Activated naive CD4-positive, alpha-beta T cell treated with anti-CD3 and anti-CD28 coated beads, Interleukin-2, amount 10 ng/mL, durations not matched to agents 7 days and 5 days (primary cell): Measurements from ENCODE around the gene FGF4.
"Not testable (repeated sequence)": the region's sequence is repeated elsewhere in the genome, so short reads cannot be mapped to it uniquely, and the experiment has no call there.

Source experiments
- CTCF ChIA-PET: fragments of 350-600 bp; sonication (Branson Sonifier 250); formaldehyde crosslinking; loops from one replicate; lab custom pipeline; 2021; ENCODE audit warnings: antibody characterized with exemption; lab: Charles Lee
- DNase-seq: peaks from one replicate; pipeline ENCODE4 v3.0.0-alpha.2; 2020
- H3K27ac Mint-ChIP-seq: one replicate; pipeline ENCODE4 v1.8.0; 2021; ENCODE audit warnings: mild to moderate bottlenecking, moderate library complexity, mixed read lengths
- H3K27me3 Mint-ChIP-seq: one replicate; pipeline ENCODE4 v1.8.0; 2021; ENCODE audit warnings: mild to moderate bottlenecking, mixed read lengths
- H3K36me3 Mint-ChIP-seq: one replicate; pipeline ENCODE4 v1.8.0; 2021; ENCODE audit warnings: mixed read lengths
- H3K4me1 Mint-ChIP-seq: one replicate; pipeline ENCODE4 v1.8.0; 2021; ENCODE audit warnings: mixed read lengths
- H3K4me3 Mint-ChIP-seq: one replicate; pipeline ENCODE4 v1.8.0; 2021; ENCODE audit warnings: mild to moderate bottlenecking, moderate library complexity, mixed read lengths
- H3K9me3 Mint-ChIP-seq: one replicate; pipeline ENCODE4 v1.8.0; 2021; ENCODE audit warnings: mixed read lengths

FGF4 gene

DNA sequence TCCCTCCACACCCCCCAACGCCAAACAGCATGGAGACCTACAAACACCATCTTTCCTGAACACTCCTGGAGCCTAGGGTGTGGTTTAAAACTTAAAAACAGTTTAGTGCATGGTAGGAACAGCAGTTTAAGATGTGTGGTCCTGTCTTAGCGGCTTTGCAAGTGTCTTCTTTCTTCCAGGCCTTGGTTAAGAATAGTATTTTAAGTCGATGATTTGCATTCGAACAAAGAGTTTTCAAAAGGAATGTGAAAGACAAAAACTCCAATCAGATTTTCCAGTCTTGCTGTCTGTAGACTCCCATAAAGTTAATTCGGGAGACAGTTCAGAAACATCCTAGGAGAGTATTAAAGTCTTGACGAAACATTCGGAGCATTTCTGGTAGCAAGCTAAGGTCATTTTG is 3.7 kb downstream of the FGF4 start:
- H3K36me3 Mint-ChIP-seq, result no peaks in the 10 kb centered on the region
- H3K27ac Mint-ChIP-seq, result no peak overlapping the region
- H3K9me3 Mint-ChIP-seq, result no peaks in the 10 kb centered on the region
- no peak for DNase-seq
- no peaks in the 10 kb centered on the region for H3K4me1 Mint-ChIP-seq
- peaks cover 64% of the 10 kb centered on the region for H3K27me3 Mint-ChIP-seq
- CTCF ChIA-PET, result interaction anchor here (1.0 kb wide), 1 partner anchor 12 kb away, joined by 4 read pairs; no protein-coding TSS in a partner anchor
- no peak overlapping the region for H3K4me3 Mint-ChIP-seq

DNA sequence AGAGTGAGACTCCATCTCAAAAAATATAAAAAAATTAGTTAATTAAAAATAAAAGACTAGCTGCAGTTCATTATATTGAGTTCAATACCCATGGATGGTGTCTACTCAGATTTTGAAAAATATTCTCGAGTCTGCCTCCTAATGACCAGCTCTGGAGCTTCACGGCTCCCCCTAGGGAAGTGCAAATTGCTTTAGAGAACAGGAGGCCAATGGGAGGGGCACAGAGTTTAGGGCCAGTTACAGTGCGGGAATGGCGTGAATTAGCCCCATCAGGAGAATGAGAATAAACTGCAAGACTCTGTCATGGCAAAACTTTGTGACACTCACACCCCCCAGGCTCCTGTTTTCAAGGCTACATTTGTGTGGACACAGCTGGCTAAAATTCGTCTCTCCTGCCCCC is 4.6 kb downstream of the FGF4 start:
- CTCF ChIA-PET, result no interaction called here
- Mint-ChIP-seq H3K27ac (no peak overlapping the region), H3K4me1 (no peaks in the 10 kb centered on the region), H3K27me3 (peaks cover 54% of the 10 kb centered on the region), H3K36me3 (no peaks in the 10 kb centered on the region), H3K4me3 (no peak overlapping the region), H3K9me3 (no peaks in the 10 kb centered on the region)
- no peak for DNase-seq

- Mint-ChIP-seq H3K36me3 (no peaks in the 10 kb centered on the region), H3K4me3 (no peak overlapping the region), H3K9me3 (no peaks in the 10 kb centered on the region), H3K4me1 (no peaks in the 10 kb centered on the region), H3K27me3 (peaks cover 32% of the 10 kb centered on the region), H3K27ac (no peak overlapping the region)
- DNase-seq, result no peak
- CTCF ChIA-PET, result no interaction called here
Observed at GRCh38 chr11:69765498-69765995, 9.6 kb downstream of the FGF4 start.

DNA sequence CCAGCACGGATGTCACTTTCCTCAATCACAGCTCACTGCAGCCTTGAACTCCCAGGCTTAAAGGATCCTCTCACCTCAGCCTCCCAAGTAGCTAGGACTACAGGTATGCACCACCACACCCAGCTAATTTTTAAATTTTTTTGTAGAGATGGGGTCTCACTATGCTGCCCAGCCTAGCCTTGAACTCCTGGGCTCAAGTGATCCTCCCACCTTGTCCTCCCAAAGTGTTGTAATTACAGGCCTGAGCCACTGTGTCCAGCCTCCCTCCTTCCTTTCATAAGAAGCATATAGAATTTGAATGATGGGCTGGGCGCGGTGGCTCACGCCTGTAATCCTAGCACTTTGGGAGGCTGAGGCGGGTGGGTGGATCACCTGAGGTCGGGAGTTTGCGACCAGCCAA is 10.2 kb downstream of the FGF4 start:
- CTCF ChIA-PET, H3K4me1 Mint-ChIP-seq, H3K27ac Mint-ChIP-seq, H3K4me3 Mint-ChIP-seq, H3K9me3 Mint-ChIP-seq, H3K36me3 Mint-ChIP-seq, DNase-seq: not testable (repeated sequence)
- H3K27me3 Mint-ChIP-seq, result peaks cover 30% of the 10 kb centered on the region

DNA sequence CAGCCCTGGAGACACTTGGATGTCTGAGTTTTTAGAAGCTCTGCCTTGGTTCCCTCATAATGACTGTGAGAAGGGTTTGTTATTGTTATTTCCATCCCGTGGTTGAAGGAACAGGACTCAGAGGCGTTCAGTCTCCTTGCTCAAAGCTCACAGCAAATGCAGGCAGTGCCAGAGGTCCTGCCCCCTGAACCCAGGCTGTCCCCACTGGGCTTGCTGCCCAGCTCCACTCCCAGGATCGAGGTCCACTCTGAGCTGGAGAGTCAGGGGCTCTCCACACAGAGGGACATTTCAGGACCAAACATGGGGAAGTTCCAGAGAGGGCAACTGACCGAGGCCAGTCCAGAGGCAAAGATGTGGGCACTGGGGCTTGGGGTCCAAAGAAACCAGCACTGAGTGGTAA is 14.8 kb downstream of the FGF4 start:
- CTCF ChIA-PET, result interaction anchor here (0.6 kb wide), 1 partner anchor 155 kb away, joined by 3 read pairs; no protein-coding TSS in a partner anchor
- H3K9me3 Mint-ChIP-seq, result no peaks in the 10 kb centered on the region
- H3K27me3 Mint-ChIP-seq, result peaks cover 24% of the 10 kb centered on the region
- no peak for DNase-seq
- no peak overlapping the region for H3K4me3 Mint-ChIP-seq
- no peak overlapping the region for H3K27ac Mint-ChIP-seq
- H3K36me3 Mint-ChIP-seq, result no peaks in the 10 kb centered on the region
- no peaks in the 10 kb centered on the region for H3K4me1 Mint-ChIP-seq

DNA sequence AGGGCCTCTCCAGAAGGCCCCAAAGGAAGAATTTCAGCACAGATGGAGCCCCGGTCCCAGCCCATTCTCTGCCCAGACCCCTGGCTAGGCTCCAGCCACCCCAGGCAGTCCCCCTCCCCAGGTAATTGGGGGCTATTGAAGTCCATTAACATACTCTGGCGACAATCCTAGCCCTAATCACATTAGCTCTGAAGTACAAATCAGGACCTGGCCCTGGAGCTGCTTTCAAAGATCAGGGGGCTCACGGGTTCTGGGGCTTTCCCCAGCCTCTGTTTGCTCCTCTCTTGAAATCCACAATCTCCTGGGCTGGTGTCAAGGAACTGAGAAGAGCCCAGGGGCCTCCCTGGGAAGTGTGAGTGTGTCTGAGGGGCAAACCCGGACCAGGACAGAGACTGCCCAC is 22.3 kb downstream of the FGF4 start:
- Mint-ChIP-seq H3K27me3 (peaks cover 11% of the 10 kb centered on the region), H3K4me3 (no peak overlapping the region), H3K27ac (no peak overlapping the region), H3K9me3 (no peaks in the 10 kb centered on the region), H3K4me1 (no peaks in the 10 kb centered on the region), H3K36me3 (no peaks in the 10 kb centered on the region)
- DNase-seq, result no peak
- CTCF ChIA-PET, result no interaction called here

GRCh38 chr11:69750875-69751597 is 24.1 kb downstream of the FGF4 start:
- Mint-ChIP-seq H3K4me1 (no peaks in the 10 kb centered on the region), H3K27me3 (peaks cover 8% of the 10 kb centered on the region), H3K4me3 (no peak overlapping the region), H3K27ac (peak overlapping the region; percentile 62), H3K9me3 (no peaks in the 10 kb centered on the region), H3K36me3 (no peaks in the 10 kb centered on the region)
- no peak for DNase-seq
- CTCF ChIA-PET, result no interaction called here

DNA sequence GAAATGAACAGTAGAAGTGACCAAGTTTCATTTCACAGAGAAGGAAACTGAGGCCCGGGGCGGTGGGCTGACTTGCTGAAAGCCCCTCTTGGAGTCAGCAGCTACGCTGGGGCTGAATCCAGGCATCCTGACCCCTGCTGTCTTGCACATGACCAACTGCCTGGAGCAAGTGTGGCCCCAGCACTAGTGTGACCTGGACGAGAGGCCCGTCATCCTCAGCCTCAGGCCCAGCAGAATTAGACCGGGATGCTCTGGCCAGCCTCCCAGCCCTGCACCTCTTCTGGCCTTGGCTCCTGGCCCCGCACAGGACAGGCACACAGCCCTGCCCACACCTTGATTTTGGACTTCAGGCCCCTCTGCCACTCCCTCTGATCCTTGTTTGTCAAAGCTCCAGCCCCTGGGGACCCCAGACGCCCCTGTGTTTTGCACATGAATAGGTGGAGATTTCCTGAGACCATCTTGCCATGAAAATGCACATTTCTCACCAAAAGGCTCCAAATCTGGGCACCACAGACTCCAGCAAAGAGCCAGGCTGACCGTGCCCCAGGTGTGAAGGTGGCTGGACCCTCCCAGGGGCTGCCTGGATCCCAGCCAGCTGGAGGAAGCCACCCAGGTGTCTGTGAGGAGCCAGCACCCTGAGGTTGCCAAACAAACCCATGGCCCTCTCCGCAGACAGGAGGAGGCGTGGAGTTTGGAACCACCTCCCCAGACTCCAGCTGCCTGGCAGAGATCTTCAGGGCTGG is 24.9 kb downstream of the FGF4 start:
- Mint-ChIP-seq H3K4me3 (no peak overlapping the region), H3K36me3 (no peaks in the 10 kb centered on the region), H3K27me3 (peaks cover 9% of the 10 kb centered on the region), H3K4me1 (no peaks in the 10 kb centered on the region), H3K9me3 (no peaks in the 10 kb centered on the region), H3K27ac (no peak overlapping the region)
- DNase-seq, result no peak
- CTCF ChIA-PET, result no interaction called here

- no peaks in the 10 kb centered on the region for H3K4me1 Mint-ChIP-seq
- CTCF ChIA-PET, result no interaction called here
- H3K9me3 Mint-ChIP-seq, result no peaks in the 10 kb centered on the region
- DNase-seq, result no peak
- no peak overlapping the region for H3K27ac Mint-ChIP-seq
- H3K36me3 Mint-ChIP-seq, result no peaks in the 10 kb centered on the region
- H3K4me3 Mint-ChIP-seq, result no peak overlapping the region
- H3K27me3 Mint-ChIP-seq, result peaks cover 9% of the 10 kb centered on the region
Observed at GRCh38 chr11:69748637-69749036, 26.5 kb downstream of the FGF4 start.

GRCh38 chr11:69746752-69747742 is 28.1 kb downstream of the FGF4 start:
- no peak for DNase-seq
- no peaks in the 10 kb centered on the region for H3K9me3 Mint-ChIP-seq
- H3K36me3 Mint-ChIP-seq, result no peaks in the 10 kb centered on the region
- no peak overlapping the region for H3K27ac Mint-ChIP-seq
- H3K27me3 Mint-ChIP-seq, result peaks cover 16% of the 10 kb centered on the region
- CTCF ChIA-PET, result no interaction called here
- no peaks in the 10 kb centered on the region for H3K4me1 Mint-ChIP-seq
- H3K4me3 Mint-ChIP-seq, result no peak overlapping the region

DNA sequence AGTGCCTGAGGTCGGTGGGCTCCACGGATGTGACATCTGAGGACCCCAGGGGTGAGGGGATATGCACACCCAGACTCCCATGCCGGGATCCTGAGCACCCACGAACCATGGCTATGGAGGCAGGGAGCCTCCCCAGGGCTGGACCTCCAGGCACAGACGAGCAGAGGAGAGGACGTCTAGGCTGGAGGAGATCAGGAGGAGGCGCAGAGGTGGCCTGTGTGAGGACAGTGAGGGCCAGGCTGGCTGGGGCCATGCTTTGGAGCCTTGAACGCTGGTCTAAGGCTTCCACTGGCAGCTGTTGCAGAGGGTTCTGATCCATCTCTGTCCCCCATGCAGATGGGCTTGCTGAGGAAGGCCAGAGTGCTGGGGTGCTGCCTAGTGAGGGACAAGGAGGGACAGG is 29.0 kb downstream of the FGF4 start:
- Mint-ChIP-seq H3K36me3 (no peaks in the 10 kb centered on the region), H3K9me3 (no peaks in the 10 kb centered on the region), H3K4me1 (no peaks in the 10 kb centered on the region), H3K27ac (no peak overlapping the region), H3K4me3 (no peak overlapping the region), H3K27me3 (peaks cover 16% of the 10 kb centered on the region)
- CTCF ChIA-PET, result no interaction called here
- no peak for DNase-seq

- H3K9me3 Mint-ChIP-seq, result no peaks in the 10 kb centered on the region
- DNase-seq, result no peak
- H3K4me3 Mint-ChIP-seq, result no peak overlapping the region
- peaks cover 13% of the 10 kb centered on the region for H3K27me3 Mint-ChIP-seq
- no peaks in the 10 kb centered on the region for H3K4me1 Mint-ChIP-seq
- no peak overlapping the region for H3K27ac Mint-ChIP-seq
- H3K36me3 Mint-ChIP-seq, result no peaks in the 10 kb centered on the region
- CTCF ChIA-PET, result no interaction called here
Observed at GRCh38 chr11:69745201-69745600, 29.9 kb downstream of the FGF4 start.

DNA sequence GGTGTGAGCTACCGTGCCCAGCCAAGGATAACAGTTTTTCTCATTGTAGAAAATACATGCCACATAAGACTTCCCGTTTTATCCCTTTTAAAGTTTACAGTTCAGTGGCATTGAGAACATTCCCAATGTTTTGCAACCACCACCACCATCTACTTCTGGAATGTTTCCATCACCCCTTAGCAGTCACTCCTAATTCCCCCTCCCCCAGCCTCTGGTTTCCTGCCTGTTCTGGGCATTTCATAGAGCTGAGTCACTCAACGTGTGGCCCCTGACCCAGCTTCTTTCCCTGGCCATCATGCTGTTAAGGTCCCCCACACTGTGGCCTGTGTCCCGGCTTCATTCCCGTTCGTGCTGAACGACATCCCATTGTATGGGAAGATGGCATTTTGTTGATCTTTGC is 30.7 kb downstream of the FGF4 start:
- H3K27me3 Mint-ChIP-seq, result peaks cover 13% of the 10 kb centered on the region

DNA sequence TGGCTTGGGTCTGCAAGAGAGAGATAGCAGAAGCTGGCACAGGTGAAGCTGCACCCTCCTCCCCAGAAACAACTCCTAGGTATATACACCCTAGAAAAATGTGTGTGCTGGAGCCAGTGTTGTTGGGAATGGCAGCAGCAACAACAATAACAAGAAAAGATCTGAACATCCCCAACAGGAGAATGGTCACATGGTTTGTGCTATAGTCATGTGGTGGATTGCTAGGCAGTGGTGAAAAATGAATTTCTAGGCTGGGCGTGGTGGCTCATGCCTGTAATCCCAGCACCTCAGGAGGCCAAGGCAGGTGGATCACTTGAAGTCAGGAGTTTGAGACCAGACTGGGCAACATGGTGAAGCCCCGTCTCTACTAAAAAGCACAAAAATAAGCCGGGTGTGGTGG is 40.3 kb downstream of the FGF4 start:
- CTCF ChIA-PET, result no interaction called here
- peaks cover 8% of the 10 kb centered on the region for H3K27me3 Mint-ChIP-seq
- no peaks in the 10 kb centered on the region for H3K4me1 Mint-ChIP-seq
- H3K36me3 Mint-ChIP-seq, result no peaks in the 10 kb centered on the region
- H3K27ac Mint-ChIP-seq, result no peak overlapping the region
- no peak overlapping the region for H3K4me3 Mint-ChIP-seq
- peaks cover 11% of the 10 kb centered on the region for H3K9me3 Mint-ChIP-seq
- no peak for DNase-seq

More for the DNA sequence above, 30.7 kb downstream of the FGF4 start:
- Mint-ChIP-seq H3K27ac (no peak overlapping the region), H3K4me1 (no peaks in the 10 kb centered on the region), H3K4me3 (no peak overlapping the region), H3K36me3 (no peaks in the 10 kb centered on the region), H3K9me3 (no peaks in the 10 kb centered on the region)
- CTCF ChIA-PET, result no interaction called here
- DNase-seq, result no peak
